SK-N-SH (cell line): ENCODE results near the gene KANK3. TPM values are rescaled to one million over a fixed set of nuclear protein-coding genes. Genes with fewer than 3 reads are reported as not detected.

Experiments
- CTCF ChIA-PET: fragments of 300-600, 350-600 bp; formaldehyde crosslinking; extraction: SDS; loops from one replicate; lab custom pipeline; 2021; lab: Yijun Ruan, JAX
- POLR2A ChIA-PET: fragments of 350-600 bp; sonication (Branson Sonifier 250); formaldehyde crosslinking; extraction: SDS; loops from one replicate; lab custom pipeline; 2020; ENCODE audit warnings: antibody characterized with exemption, inconsistent platforms; lab: Yijun Ruan, JAX
- DNase-seq: peaks from one replicate; pipeline ENCODE4 v3.0.0; 2012
- H2AFZ ChIP-seq: fragments of 200-600 bp; sonication (generic); 2 replicates; pipeline ENCODE4 v1.8.1; 2016; ENCODE audit warnings: antibody characterized with exemption, mild to moderate bottlenecking, low read depth
- H3F3A ChIP-seq: fragments of 200-600 bp; sonication (generic); replicated peaks from 2 replicates; pipeline ENCODE3; 2016; ENCODE audit warnings: antibody characterized with exemption, mild to moderate bottlenecking; ENCODE audit not compliant: insufficient read depth
- H3K27ac ChIP-seq, 2 experiments: fragments of 200-500 bp in 1 of 2; fragments of 200-600 bp in 1 of 2; sonication (Bioruptor generic) in 1 of 2; sonication (generic), shearing (Covaris generic) in 1 of 2; 2 replicates each; pipeline versions ENCODE4 v1.5.1 to v1.6.1; 2014 to 2016; ENCODE audit warnings: low read depth in 2 of 2, inconsistent platforms in 1 of 2, low read length in 1 of 2, mild to moderate bottlenecking in 1 of 2, mixed read lengths in 1 of 2
- H3K27me3 ChIP-seq: fragments of 200-600 bp; sonication (generic), shearing (Covaris generic); 2 replicates; pipeline ENCODE4 v1.6.1; 2016; ENCODE audit warnings: mixed run types; ENCODE audit not compliant: insufficient read depth
- H3K36me3 ChIP-seq, 2 experiments: fragments of 200-500 bp in 1 of 2; fragments of 200-600 bp in 1 of 2; sonication (Bioruptor generic) in 1 of 2; sonication (generic) in 1 of 2; replicated peaks in 1 of 2; 2 replicates each; pipeline versions ENCODE3 to v1.5.1; 2014 to 2016; ENCODE audit warnings: low read length in 1 of 2, mild to moderate bottlenecking in 1 of 2; ENCODE audit not compliant: insufficient read depth in 2 of 2, control insufficient read depth in 1 of 2
- H3K4me1 ChIP-seq, 2 experiments: fragments of 200-500 bp in 1 of 2; fragments of 200-600 bp in 1 of 2; sonication (Bioruptor generic) in 1 of 2; sonication (generic), shearing (Covaris generic) in 1 of 2; 2 replicates each; pipeline versions ENCODE4 v1.5.1 to v1.6.1; 2014 to 2016; ENCODE audit warnings: low read depth in 1 of 2, low read length in 1 of 2, mixed run types in 1 of 2; ENCODE audit not compliant: insufficient read depth in 2 of 2, control insufficient read depth in 1 of 2
- H3K4me2 ChIP-seq: fragments of 200-600 bp; sonication (generic), shearing (Covaris generic); 2 replicates; pipeline ENCODE4 v1.6.1; 2017; ENCODE audit warnings: mixed run types
- H3K4me3 ChIP-seq, 2 experiments: fragments of 200-500 bp in 1 of 2; fragments of 200-600 bp in 1 of 2; sonication (Bioruptor generic) in 1 of 2; sonication (generic), shearing (Covaris generic) in 1 of 2; 2 replicates each; pipeline versions ENCODE4 v1.5.1 to v1.8.1; 2014 to 2016; ENCODE audit warnings: low read depth in 2 of 2, inconsistent platforms in 1 of 2, low read length in 1 of 2, mild to moderate bottlenecking in 1 of 2, mixed read lengths in 1 of 2, moderate library complexity in 1 of 2
- H3K79me2 ChIP-seq: fragments of 200-600 bp; sonication (generic); 2 replicates; pipeline ENCODE4 v1.8.1; 2017; ENCODE audit warnings: mild to moderate bottlenecking; ENCODE audit not compliant: insufficient read depth
- H3K9ac ChIP-seq: fragments of 200-600 bp; sonication (generic); 2 replicates; pipeline ENCODE4 v1.6.1; 2017; ENCODE audit warnings: mixed run types
- H3K9me2 ChIP-seq: fragments of 200-600 bp; sonication (generic); 2 replicates; pipeline ENCODE4 v1.6.1; 2017; ENCODE audit warnings: mixed run types
- H3K9me3 ChIP-seq: fragments of 200-600 bp; sonication (generic); 2 replicates; pipeline ENCODE4 v1.6.1; 2017; ENCODE audit warnings: mixed run types, mild to moderate bottlenecking, moderate library complexity
- H4K20me1 ChIP-seq: fragments of 200-600 bp; sonication (generic); 2 replicates; pipeline ENCODE4 v1.6.1; 2017; ENCODE audit warnings: mild to moderate bottlenecking, mixed run types; ENCODE audit not compliant: insufficient read depth
- EP300 ChIP-seq, 2 experiments: IDR thresholded peaks; 2 replicates each; pipeline versions ENCODE4 v1.4.0 to v1.6.1; 2012; ENCODE audit warnings: borderline replicate concordance in 1 of 2, low read depth in 1 of 2, low read length in 1 of 2
- EZH2phosphoT487 ChIP-seq: fragments of 200-600 bp; sonication (generic); IDR thresholded peaks from 2 replicates; pipeline ENCODE4 v1.6.1; 2017; ENCODE audit warnings: low read depth, mixed run types, mild to moderate bottlenecking, antibody characterized with exemption, moderate library complexity, borderline replicate concordance
- FOSL2 ChIP-seq: IDR thresholded peaks from 2 replicates; pipeline ENCODE4 v1.4.0; 2012; ENCODE audit warnings: low read depth, mild to moderate bottlenecking, moderate library complexity, borderline replicate concordance
- JUND ChIP-seq: IDR thresholded peaks from 2 replicates; pipeline ENCODE4 v1.4.0; 2012
- MEF2A ChIP-seq: IDR thresholded peaks from 2 replicates; pipeline ENCODE4 v1.4.0; 2012; ENCODE audit warnings: low read depth, borderline replicate concordance
- NFIC ChIP-seq: IDR thresholded peaks from 2 replicates; pipeline ENCODE4 v1.4.0; 2012; ENCODE audit warnings: borderline replicate concordance
- POLR2AphosphoS5 ChIP-seq: IDR thresholded peaks from 2 replicates; pipeline ENCODE4 v1.6.1; 2012; ENCODE audit warnings: low read depth, low read length
- RXRA ChIP-seq: IDR thresholded peaks from 2 replicates; pipeline ENCODE4 v1.4.0; 2012; ENCODE audit warnings: low read depth, mild to moderate bottlenecking, borderline replicate concordance
- SMC3 ChIP-seq: IDR thresholded peaks from 2 replicates; pipeline ENCODE4 v1.6.1; 2012; ENCODE audit warnings: low read depth, low read length, improper control_type of control experiment
- TAF1 ChIP-seq: IDR thresholded peaks from 2 replicates; pipeline ENCODE4 v1.6.1; 2012; ENCODE audit warnings: low read depth, mild to moderate bottlenecking, low read length, moderate library complexity, borderline replicate concordance
- WGBS: methylation state at CpG from one replicate; pipeline ENCODE4 v1.1.6; 2017; ENCODE audit warnings: low lambda C conversion rate; 5-methylcytosine and 5-hydroxymethylcytosine counted together
- polyA plus RNA-seq, 3 experiments: library from polyadenylated mRNA; depleted of rRNA; stranded (reverse); fragments of >200 nt; gene quantifications; 2 replicates each; pipeline ENCODE4 v1.2.3, GENCODE V29; 2012
- TF ChIP-seq, protein P1 (sequence below): IDR thresholded peaks from 2 replicates; pipeline ENCODE4 v1.4.0; 2012; ENCODE audit warnings: low read depth, borderline replicate concordance
- TF ChIP-seq, protein P2 (sequence below): IDR thresholded peaks from 2 replicates; pipeline ENCODE4 v1.4.0; 2012; ENCODE audit warnings: low read depth, borderline replicate concordance
- TF ChIP-seq, protein P3 (sequence below): fragments of 150-350 bp; IDR thresholded peaks from 2 replicates; pipeline ENCODE4 v1.6.1; 2016; ENCODE audit warnings: mild to moderate bottlenecking, low read depth, low read length
- TF ChIP-seq, protein P4 (sequence below): fragments of 200-600 bp; sonication (generic); IDR thresholded peaks from 2 replicates; pipeline ENCODE4 v1.6.1; 2017; ENCODE audit warnings: antibody characterized with exemption, mild to moderate bottlenecking, moderate library complexity

KANK3 gene
- polyA plus RNA-seq, 1 of the 3 experiments (the other 2 are of a cell fraction): 0.51 TPM

DNA sequence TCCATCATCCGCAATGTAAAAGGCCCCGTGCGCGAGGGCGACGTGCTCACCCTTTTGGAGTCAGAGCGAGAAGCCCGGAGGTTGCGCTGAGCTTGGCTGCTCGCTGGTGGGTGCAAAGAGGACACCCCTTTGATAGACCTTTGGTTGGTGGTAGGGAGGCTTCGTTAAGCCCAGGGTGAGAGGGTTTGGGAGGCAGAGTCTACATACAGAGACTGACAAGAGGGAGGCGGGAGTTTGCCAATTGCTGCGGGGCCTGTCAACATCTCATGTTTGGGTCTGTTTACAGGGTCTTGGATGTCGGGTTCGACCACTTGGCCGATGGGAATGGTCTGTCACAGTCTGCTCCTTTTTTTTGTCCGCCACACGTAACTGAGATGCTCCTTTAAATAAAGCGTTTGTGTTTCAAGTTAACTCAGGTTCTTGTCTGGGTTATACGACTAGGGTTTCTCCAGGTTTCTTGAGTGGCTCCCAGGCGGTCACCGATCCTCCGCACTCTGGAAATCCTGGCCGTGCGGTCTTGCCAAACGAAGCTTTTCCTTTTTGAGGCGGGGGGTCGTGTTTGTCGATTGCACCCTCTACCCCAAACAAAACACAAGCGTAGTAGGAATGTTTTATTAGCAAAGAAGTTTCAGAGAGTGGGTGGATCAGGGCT lies 20.9 kb downstream of the KANK3 start:
- peaks cover 14 to 16% of the 10 kb centered on the region in 2 experiments; a peak in 2 of 4 replicates for H3K4me1 ChIP-seq
- ChIA-PET CTCF (interaction anchor here (0.6 to 2.9 kb wide), 4 partner anchors 13 to 1898 kb away, joined by 3 to 14 read pairs (median 4); partner anchors contain the start of gene KHSRP), POLR2A (interaction anchor here (0.7 to 1.8 kb wide), 8 partner anchors 10 to 259 kb away, joined by 3 to 6 read pairs (median 4); partner anchors contain the start of gene ZNF414)
- peak overlapping the region; percentile 97 for H3K4me2 ChIP-seq
- peaks cover 58% of the 10 kb centered on the region for H3K79me2 ChIP-seq
- peak overlapping the region; percentile 56; the same call in 1 of the 2 replicates for H2AFZ ChIP-seq
- H4K20me1 ChIP-seq: peaks cover 18% of the 10 kb centered on the region
- no peaks in the 10 kb centered on the region for H3K9me3 ChIP-seq
- H3K9me2 ChIP-seq: no peaks in the 10 kb centered on the region
- H3K27ac ChIP-seq: peak overlapping the region; percentile 55 to 56; a peak in 2 of 4 replicates
- peaks cover 10% of the 10 kb centered on the region for H3F3A ChIP-seq
- H3K4me3 ChIP-seq: peak overlapping the region; percentile 87 to 99
- TF ChIP-seq MEF2A (no peak), FOSL2 (no peak), SMC3 (no peak), RXRA (no peak), JUND (no peak), TAF1 (no peak), EP300 (IDR thresholded peaks at IDR 0.05; ENCODE audit: borderline replicate concordance in 1 of 2, low read depth in 1 of 2, low read length in 1 of 2) (no peak), NFIC (no peak), EZH2phosphoT487 (no peak), POLR2AphosphoS5 (no peak)
- TF ChIP-seq, protein P1, sequence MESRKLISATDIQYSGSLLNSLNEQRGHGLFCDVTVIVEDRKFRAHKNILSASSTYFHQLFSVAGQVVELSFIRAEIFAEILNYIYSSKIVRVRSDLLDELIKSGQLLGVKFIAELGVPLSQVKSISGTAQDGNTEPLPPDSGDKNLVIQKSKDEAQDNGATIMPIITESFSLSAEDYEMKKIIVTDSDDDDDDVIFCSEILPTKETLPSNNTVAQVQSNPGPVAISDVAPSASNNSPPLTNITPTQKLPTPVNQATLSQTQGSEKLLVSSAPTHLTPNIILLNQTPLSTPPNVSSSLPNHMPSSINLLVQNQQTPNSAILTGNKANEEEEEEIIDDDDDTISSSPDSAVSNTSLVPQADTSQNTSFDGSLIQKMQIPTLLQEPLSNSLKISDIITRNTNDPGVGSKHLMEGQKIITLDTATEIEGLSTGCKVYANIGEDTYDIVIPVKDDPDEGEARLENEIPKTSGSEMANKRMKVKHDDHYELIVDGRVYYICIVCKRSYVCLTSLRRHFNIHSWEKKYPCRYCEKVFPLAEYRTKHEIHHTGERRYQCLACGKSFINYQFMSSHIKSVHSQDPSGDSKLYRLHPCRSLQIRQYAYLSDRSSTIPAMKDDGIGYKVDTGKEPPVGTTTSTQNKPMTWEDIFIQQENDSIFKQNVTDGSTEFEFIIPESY: no peak
- TF ChIP-seq, protein P2, sequence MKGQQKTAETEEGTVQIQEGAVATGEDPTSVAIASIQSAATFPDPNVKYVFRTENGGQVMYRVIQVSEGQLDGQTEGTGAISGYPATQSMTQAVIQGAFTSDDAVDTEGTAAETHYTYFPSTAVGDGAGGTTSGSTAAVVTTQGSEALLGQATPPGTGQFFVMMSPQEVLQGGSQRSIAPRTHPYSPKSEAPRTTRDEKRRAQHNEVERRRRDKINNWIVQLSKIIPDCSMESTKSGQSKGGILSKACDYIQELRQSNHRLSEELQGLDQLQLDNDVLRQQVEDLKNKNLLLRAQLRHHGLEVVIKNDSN: no peak
- TF ChIP-seq, protein P3, sequence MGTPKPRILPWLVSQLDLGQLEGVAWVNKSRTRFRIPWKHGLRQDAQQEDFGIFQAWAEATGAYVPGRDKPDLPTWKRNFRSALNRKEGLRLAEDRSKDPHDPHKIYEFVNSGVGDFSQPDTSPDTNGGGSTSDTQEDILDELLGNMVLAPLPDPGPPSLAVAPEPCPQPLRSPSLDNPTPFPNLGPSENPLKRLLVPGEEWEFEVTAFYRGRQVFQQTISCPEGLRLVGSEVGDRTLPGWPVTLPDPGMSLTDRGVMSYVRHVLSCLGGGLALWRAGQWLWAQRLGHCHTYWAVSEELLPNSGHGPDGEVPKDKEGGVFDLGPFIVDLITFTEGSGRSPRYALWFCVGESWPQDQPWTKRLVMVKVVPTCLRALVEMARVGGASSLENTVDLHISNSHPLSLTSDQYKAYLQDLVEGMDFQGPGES: no peak
- TF ChIP-seq, protein P4, sequence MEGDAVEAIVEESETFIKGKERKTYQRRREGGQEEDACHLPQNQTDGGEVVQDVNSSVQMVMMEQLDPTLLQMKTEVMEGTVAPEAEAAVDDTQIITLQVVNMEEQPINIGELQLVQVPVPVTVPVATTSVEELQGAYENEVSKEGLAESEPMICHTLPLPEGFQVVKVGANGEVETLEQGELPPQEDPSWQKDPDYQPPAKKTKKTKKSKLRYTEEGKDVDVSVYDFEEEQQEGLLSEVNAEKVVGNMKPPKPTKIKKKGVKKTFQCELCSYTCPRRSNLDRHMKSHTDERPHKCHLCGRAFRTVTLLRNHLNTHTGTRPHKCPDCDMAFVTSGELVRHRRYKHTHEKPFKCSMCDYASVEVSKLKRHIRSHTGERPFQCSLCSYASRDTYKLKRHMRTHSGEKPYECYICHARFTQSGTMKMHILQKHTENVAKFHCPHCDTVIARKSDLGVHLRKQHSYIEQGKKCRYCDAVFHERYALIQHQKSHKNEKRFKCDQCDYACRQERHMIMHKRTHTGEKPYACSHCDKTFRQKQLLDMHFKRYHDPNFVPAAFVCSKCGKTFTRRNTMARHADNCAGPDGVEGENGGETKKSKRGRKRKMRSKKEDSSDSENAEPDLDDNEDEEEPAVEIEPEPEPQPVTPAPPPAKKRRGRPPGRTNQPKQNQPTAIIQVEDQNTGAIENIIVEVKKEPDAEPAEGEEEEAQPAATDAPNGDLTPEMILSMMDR: no peak
- no peak for DNase-seq
- H3K36me3 ChIP-seq: peaks cover 7 to 15% of the 10 kb centered on the region in 2 experiments
- WGBS: 14% methylated on average over 27 of the region's 30 CpGs
- H3K9ac ChIP-seq: peak overlapping the region; percentile 99
- H3K27me3 ChIP-seq: no peaks in the 10 kb centered on the region
